Ramos (cell line): ENCODE measurements around the gene TBL1XR1.

Experiments used
- in situ Hi-C: fragments of 300-500 bp; cut with MboI; formaldehyde crosslinking; loops from one replicate; pipeline ENCODE4 v1.14.3; 2022; ENCODE audit warnings: low sequenced_read_pairs; ENCODE audit not compliant: unreplicated experiment

Gene TBL1XR1

GRCh38 chr3:177122183-177122856 is 75.0 kb downstream of the TBL1XR1 start:
- in situ Hi-C loops = no loop called here

DNA sequence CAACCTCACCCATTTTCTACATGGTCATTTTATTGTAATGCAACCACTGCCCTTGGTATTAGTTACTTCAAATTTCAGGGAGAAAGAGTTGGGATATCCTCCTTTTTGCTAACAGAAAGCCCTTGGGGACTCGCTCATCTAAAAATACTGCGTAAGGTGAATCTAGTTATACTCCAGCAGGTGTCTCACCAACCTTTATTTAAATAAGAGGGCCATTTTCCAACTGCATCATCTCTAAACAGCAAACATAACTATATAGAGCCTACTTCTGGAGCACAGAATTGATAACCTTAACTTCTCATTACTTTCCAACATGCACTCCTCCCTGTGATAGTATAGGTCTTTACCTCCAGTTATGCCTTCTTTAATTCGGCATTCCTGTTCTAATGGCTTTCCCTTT is 77.5 kb downstream of the TBL1XR1 start:
- in situ Hi-C loops = no loop called here

GRCh38 chr3:177114253-177114652 is 83.0 kb downstream of the TBL1XR1 start:
- in situ Hi-C loops = no loop called here

- in situ Hi-C loops = no loop called here
Measured at GRCh38 chr3:177111541-177111949, 85.7 kb downstream of the TBL1XR1 start.

DNA sequence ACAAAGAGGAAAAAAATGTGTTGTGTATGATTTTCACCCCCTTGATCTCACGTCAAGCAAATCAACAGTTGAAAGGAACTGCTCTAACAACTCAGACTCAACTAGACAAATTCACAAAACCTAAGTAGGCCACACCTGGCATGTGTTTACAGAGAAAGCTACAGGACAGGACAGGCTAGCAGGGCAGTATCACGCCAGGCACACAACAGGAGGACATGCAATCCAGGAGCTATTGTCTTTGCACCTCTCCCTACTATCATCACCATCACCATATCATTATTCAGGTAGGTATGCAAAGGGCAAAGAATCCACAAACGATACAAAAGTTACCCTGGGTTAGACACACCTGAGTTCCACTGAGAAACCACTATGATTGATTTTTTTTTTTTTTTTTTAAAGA is 86.4 kb downstream of the TBL1XR1 start:
- in situ Hi-C loops = no loop called here

DNA sequence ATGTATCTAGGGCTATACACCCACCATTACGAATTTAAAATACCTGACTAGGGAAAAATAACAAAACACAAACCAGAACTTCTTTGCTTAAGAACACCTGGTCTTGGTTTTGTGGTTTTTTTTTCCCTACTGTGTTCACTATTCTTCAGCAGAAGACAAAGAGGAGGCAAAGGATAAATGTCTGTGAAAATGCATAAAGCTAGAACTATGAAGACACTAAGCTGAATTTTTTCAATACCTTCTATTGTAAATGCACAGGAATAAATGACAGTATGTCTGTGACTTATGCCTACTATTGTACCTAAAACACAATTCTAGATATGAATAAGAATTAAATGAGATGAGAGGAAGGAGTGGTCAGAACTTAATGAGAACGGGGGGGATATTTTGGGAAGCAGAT is 86.9 kb downstream of the TBL1XR1 start:
- in situ Hi-C loops = no loop called here

DNA sequence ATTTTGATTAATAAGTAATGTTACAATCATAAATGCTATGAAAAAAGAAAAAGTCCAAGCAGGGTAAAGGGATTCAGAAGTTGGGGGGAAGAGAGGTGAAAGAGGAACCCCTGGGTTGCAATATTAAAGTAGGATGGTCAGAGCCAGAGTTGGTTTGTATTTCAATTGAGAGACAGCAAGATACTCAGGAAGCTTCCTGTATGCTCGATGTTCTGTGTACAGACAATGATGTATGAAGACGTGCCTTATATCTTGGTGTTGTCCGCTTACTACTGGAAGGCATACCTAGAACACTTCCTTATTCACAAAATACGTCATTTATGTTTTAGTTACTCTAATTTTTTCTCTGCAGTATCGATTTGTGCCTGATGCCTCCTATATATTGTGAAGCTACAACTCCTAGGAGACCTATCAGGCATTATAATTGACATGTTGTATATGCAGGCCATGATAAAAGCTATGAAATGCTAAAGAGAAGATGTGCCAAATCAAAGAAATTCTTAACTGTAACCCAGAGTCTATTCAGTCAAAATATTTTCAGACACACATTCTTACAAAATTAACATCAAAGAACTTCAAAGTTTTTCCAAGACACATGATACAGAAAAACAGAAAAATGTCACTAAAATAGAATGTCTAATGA is 87.5 kb downstream of the TBL1XR1 start:
- in situ Hi-C loops = no loop called here

DNA sequence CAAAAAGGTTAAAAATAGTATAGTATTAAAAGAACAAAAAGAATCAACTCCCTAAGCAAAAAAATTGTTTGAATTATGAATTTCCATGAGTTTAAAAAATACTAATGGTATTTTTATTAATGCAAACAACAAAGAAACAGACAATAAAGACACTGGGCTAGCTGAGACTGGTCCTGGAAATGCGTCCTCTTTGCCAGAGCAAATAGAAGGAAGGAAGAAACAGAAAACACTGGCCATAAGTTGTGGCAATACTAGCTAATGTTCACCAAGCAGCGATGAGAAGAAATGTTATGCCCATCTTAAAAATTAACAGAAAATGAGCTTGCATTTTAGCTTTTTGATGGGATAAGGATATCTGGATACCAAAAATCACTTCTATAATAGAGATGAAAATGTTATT is 88.6 kb downstream of the TBL1XR1 start:
- in situ Hi-C loops = no loop called here

GRCh38 chr3:177107461-177108239 is 89.6 kb downstream of the TBL1XR1 start:
- in situ Hi-C loops = no loop called here

- in situ Hi-C loops = no loop called here
Measured at GRCh38 chr3:177106594-177106993, 90.7 kb downstream of the TBL1XR1 start.

DNA sequence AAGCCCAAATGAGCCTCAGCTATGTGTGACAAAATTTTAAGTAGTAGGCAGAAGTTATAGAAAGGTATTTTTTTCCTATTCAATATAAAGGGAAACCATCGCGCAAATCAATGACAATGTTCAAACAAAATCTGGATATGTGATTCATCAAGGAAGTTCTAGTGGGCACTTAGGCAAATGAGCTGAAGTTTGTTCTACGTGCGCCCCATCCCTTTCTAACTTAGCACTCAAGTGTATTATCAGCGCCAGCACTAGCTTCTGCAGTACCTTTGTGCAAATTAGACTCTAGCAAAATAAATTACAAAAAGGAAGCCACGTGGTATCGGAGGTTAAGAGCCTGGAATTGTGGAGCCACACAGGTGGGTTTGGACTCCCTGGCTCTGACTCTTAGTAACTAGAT is 91.1 kb downstream of the TBL1XR1 start:
- in situ Hi-C loops = no loop called here

GRCh38 chr3:177105623-177106022 is 91.7 kb downstream of the TBL1XR1 start:
- in situ Hi-C loops = no loop called here

- in situ Hi-C loops = no loop called here
Measured at GRCh38 chr3:177104299-177104992, 92.8 kb downstream of the TBL1XR1 start.

DNA sequence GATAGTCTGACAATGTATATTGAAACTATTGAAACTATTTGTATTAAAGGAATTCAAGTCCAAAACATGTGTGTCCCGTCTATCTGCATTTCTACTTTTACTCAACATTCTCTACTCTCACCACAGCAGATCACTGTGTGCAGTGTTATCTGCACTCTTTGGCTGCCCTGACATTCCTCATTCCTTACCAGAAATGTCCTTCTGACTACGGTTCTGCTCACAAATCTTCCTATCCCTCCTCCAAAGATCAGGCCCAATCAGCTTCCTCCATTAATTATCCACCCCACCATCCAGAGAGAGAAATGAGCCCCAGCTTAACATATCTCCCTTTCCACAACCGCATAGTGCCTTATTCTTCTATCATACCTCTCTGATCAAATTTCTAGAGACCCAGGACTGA is 94.7 kb downstream of the TBL1XR1 start:
- in situ Hi-C loops = no loop called here

DNA sequence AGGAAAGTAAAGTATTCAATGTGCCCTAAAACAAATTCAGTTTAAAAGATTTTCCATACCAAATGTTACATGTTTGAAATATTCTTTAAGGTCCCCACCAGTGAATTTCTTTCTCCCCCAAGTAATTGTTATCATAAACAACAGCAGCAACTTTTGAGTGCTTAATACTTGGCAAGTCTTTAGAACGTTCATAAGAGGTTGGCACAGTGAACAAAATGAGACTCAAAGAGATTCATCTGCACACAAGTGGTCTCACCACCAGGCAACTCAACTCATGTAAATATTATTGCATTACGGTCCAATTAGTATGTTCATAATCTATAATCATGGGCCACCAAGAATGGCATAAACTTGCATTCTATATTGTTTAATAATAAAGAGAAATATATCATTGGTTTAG is 98.7 kb downstream of the TBL1XR1 start:
- in situ Hi-C loops = no loop called here

- in situ Hi-C loops = no loop called here
Measured at GRCh38 chr3:177096615-177097014, 100.7 kb downstream of the TBL1XR1 start.

- in situ Hi-C loops = no loop called here
Measured at GRCh38 chr3:177093966-177094365, 103.3 kb downstream of the TBL1XR1 start.

DNA sequence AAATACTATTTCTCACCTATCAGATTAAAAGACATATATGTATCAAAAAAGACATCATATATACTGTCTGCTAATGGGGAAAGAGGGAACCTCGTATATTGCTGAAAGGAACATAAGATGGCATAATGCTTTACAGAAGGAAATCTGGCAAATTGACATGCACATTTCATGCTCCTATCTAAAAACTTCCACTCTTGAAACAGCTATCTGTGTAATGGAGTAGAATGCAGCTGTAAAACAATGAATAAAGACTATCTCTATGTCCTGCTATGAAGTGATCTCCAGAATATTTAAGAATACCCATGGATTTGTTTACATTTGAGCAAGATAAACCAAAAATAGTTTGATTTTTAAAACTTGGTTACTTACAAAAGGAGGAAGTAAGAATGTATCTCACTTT is 107.4 kb downstream of the TBL1XR1 start:
- in situ Hi-C loops = no loop called here

GRCh38 chr3:177089110-177089509 is 108.2 kb downstream of the TBL1XR1 start:
- in situ Hi-C loops = no loop called here

DNA sequence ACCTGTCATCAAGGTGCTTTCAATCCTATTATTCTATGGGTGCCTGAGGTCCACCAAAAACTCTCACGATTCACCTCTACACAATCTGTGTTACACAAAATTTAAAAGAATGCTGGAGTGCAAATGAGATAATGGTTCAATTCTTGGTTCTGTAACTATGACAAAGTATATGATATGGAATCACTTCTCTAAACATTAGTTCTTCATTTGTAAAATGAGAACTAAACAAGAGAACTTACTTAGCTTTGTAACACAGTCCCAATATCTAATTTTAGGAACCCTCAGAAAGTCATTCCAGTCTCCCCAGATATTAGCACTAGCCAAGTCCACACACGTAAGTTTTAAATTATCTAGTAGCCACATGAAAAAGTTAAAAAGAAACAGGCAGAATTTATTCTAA is 111.5 kb downstream of the TBL1XR1 start:
- in situ Hi-C loops = no loop called here

DNA sequence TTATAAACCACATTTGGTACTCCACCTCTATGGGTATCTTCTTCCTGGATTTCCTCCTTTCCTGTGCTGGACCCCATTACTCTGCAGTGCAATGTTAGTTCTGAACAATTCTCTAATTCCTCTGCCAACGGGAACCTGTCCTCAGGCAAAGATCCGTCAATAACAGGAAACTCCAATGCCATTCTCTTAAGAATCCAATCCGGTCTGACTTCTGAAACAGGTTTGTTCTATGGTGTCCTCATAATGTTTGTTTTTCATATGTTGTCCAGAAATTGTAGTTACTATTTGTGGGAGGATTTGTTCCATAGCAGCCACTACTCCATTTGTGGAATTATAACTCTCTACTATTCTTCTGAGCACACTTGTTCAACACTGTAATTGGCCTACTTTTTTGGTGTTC is 112.7 kb downstream of the TBL1XR1 start:
- in situ Hi-C loops = no loop called here
